GM18519 (cell line): ENCODE measurements around the gene CIITA.

Experiments used
- ATAC-seq: cut with Tn5 transposase; IDR thresholded peaks from one replicate; pipeline ENCODE4 v1.9.1; 2021; ENCODE audit warnings: mild to moderate bottlenecking, moderate library complexity; ENCODE audit not compliant: unreplicated experiment, low FRiP score

Gene CIITA

DNA sequence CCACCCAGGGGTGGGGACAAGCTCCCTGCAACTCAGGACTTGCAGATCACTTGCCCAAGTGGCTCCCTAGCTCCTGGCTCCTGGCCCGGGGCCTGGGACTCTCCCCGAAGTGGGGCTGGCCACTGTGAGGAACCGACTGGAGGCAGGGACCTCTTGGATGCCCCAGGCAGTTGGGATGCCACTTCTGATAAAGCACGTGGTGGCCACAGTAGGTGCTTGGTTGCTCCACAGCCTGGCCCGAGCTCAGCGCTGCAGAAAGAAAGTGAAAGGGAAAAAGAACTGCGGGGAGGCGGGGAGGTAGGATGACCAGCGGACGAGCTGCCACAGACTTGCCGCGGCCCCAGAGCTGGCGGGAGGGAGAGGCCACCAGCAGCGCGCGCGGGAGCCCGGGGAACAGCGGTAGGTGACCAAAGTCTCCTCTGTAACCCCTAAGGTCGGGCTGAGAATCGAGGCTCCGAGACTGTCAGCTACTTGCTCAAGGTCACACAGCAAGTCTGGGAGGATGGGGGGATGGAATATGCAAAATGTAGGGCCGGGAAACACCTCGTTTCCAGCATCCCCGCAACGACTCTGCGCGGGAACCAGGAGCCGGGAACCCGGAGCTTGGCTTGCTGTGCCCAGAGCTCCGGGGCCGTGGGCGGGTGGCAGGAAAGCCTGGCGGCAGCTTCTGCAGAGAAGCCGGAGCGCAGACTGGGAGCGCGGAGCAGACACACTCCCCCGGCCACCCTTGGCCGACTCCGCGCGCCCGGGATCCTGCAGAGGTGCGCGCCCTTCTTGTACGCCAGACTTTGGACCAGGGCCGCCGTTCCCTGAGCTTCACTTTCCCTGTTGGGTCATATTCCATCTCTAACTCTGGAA is 1.9 kb downstream of the CIITA start:
- no peak for ATAC-seq

DNA sequence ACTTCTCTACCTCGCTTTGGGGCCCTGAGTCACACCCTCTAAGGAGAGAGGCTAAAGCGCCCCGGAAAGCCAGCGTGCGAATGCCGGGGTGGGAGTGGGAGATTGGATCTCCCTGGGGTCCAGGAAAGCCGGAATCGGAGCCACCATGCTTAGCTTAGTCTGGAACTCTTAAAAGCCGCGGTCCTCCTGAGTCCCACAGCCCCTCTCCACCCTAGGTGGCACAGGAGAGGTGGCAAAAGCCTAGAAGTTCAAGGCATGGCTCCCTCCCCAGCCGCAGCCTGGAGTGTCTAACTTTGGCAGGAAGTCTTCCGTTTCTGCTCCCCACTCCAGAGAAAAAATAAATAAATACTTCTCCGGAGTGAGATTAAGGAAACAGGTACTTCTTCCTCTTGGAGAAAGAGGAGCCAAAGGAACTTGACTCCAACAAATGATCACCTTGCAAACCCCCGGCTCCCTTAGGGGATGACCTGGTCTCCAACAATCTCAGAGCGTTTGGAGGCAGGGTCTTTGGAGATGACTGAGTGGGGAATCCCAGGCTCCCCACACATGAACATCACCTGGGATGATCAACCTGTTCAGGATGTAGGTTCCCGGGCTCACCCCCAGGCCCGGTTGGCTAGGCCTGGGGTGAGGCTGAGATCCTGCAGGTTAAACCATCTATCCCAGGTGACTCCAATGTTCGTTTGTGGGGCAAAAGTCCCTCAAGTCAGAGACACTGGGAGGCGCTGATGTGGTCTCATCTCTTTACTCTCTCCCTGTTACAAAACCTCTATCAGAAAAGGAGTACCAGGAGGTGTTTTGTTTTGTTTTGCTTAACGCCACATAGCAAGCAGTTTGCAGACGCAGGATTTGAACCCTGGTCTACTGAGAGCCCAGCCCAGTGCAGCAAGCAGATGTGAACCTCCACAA is 2.9 kb downstream of the CIITA start:
- ATAC-seq = no peak

DNA sequence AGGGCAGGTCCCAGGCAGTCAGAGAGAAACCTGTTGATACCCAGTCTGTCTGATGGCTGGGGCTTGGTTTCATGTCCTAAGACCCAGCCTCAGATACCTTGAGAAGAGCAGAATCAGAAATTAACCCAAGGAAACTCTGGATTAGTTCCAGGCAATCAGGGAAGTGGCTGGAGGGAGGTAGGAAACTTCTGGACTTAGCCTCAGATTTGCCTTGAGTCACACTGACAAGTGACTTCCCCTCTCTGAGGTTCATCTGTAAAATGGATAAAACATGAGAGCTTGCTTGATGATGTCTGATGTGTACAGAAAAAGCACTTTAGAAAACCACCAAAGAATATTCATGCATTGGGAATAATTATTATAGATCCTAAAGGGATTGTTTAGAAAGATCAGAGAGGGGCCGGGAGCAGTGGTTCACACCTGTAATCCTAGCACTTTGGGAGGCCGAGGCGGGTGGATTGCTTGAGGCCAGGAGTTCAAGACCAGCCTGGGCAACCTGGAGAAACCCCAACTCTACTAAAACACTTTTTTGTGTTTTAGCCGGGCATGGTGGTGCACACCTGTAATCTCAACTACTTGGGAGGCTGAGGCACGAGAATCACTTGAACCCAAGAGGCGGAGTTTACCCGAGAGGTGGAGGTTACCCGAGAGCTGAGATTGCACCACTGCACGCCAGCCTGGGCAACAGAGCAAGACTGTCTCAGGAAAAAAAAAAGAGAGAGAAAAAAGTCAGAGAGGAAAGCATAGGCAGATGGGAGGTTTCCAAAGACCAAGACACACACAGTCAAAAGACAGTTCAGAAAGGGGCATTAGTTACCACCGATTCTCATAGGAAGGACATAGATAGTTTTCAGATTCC is 3.8 kb downstream of the CIITA start:
- ATAC-seq = no peak

DNA sequence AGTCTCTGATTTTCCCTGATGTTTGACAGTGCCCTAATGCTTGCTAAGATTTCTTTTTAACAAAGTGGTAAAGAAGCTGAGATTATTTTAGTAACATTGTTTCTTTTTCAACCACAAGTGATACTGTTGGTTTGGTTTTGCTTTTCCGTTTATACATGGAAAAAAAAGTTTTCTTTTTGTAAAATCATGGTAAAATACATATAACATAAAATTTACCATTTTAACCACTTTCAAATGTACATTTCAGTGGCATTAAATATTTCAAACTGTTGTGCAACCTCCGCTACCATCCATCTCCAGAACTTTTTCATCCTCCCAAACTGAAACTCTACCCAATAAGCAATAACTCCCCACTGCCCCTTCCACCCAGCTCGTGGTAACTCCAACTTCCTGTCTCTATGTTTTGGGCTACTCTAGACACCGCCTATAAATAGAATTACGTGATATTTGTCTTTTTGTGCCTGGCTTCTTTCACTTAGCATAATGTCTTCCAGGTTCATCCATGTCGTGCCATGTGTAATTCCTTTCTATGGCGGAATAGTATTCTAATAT is 4.6 kb downstream of the CIITA start:
- no peak for ATAC-seq

DNA sequence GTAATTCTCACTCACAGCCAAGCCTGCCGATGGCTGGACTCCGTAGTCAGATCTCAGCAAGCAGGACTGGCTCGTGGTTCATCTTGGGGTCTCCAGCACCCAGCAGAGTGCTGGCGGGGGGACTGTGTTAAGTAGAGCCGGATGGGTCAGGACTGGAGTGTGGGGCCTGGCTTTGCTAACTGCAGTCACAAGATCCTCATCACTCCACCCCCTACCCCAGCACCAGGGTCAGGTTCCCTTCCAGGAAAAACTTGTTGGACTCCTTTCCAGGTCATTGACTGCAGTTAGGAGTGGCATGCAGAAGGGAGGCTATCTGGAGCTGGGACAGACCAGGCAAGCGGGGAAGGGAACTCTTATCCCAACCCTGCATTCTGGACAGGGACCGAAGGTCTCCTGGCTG is 6.0 kb downstream of the CIITA start:
- no peak for ATAC-seq

DNA sequence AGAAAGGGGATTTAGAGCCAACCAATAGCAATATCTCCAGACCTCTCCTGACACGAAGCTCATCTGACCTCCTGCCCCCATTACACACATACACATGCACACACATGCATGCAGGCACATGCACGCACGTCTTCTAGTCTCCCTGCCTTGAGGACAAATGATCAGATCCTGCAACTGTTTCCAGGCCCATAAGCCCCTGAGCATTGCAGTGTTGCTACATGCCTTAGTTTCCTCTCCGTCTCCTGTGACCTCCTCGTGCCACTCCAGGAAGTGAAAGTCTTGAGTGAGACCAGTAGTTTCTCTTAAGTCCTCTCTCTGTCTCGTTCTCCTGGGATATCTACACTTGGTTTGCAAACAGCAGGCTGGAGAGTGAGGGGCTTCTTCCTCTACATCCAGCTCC is 8.2 kb downstream of the CIITA start:
- no peak for ATAC-seq

DNA sequence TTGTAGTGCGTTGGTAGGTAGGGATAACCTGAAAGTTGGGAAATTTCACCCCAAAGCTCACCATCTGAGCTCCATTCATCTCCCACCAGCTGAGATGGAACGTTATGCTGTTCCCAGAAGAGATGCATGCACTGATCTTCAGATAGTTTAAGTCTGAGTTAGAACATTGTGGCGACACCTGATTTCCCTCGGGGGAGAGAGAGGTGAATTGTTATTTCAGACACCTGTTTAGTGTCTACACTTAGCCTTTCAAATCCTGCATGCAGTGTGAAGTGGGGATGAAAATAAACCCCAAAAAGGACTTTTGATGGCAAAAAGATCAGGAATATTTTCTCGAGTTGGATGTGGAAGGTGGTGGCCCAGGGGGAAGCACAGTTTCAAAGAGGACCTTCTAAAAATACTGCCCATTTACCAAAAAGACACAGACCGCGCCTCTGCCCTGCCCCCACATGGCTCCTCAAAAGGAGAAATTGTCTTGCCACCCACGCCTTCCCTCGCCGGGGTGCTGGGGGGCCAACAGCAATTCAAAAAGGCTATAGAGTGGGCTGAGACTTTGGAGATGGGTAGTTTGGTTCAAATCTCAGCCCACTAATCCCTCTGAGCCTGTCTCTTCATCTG is 11.4 kb downstream of the CIITA start:
- ATAC-seq = no peak

DNA sequence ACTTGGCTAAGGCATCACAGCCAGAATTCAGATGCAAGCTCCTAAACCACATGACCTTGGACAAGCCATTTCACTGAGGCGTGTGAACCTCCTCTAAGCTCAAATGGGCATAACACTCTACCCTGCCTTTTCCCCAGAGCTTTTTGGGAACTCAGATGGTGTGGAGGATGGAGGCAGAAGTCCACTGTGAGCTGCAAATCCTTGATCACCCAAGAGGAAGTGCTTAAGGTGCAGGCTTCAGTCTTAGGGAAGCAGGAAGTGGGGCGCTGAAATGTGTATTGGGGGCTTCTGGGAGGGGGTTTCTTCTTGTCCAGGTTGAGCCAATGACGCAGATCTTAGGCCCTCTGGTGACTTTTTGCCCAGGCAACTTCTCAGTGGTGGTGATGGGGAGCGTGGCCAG is 12.9 kb downstream of the CIITA start:
- no peak for ATAC-seq

DNA sequence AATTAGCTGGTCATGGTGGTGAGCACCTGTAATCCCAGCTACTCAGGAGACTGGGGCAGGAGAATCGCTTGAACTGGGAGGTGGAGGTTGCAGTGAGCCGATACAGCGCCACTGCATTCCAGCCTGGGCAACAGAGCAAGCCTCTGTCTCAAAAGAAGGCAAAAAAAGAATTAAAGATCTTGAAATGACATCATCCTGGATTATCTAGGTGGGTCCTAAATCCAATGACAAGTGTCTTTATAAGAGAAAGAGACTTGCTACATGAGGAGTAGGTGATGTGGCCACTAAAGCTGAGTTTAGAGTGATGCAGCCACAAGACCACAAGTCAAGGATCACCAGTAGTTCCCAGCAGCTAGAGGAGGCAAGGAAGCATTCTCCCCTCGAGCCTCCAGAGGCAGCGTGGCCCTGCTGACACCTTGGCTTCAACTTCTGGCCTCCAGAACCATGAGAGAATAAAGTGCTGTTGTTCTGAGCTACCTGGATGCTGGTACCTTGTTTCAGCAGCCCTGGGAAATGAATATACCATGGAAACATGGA is 15.8 kb downstream of the CIITA start:
- ATAC-seq = no peak

DNA sequence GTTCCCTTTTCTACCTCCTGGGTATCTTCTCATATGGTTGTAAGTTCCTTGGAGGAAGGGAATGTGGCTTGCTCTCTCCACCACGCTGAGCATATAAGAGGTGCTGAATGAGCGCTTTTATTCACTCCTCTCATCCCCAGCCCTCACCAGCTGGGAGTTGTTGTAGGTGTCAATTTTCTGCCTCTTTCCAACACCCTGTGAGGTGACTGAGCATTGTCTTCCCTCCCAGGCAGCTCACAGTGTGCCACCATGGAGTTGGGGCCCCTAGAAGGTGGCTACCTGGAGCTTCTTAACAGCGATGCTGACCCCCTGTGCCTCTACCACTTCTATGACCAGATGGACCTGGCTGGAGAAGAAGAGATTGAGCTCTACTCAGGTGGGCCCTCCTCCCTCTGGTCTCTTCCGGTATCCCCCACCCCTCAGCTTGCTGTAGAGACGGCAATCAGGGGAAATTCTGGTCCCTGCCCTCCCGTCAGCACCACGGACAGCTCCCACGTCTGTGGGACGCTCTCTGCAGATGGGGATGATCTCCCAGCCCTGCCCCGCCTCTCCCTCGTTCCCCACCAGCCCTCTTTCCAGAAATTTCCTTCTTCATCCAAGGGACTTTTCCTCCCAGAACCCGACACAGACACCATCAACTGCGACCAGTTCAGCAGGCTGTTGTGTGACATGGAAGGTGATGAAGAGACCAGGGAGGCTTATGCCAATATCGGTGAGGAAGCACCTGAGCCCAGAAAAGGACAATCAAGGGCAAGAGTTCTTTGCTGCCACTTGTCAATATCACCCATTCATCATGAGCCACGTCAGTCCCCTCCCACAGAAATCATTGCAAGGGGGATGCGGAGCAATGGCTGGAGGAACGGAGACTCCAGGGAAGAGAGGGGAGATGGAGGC is 18.3 kb downstream of the CIITA start:
- no peak for ATAC-seq

DNA sequence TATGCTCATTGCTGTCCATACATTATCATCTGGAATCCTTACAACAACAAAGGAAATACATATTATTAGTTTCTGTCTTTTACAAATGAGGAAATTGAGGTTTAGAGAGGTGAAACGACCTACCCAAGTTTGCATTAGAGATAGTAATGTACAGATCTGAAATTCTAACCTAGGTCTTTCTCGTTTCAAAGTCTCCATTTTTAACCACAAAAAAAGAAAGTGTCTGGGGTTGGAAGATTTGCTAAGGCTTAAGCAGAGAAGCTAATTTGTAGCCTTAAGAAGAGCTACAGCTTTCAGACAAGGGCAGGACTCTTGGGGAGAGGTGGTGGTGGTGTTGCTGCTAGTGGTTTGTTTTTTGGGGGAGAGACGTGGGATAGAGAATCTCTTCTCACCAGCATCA is 19.2 kb downstream of the CIITA start:
- no peak for ATAC-seq

DNA sequence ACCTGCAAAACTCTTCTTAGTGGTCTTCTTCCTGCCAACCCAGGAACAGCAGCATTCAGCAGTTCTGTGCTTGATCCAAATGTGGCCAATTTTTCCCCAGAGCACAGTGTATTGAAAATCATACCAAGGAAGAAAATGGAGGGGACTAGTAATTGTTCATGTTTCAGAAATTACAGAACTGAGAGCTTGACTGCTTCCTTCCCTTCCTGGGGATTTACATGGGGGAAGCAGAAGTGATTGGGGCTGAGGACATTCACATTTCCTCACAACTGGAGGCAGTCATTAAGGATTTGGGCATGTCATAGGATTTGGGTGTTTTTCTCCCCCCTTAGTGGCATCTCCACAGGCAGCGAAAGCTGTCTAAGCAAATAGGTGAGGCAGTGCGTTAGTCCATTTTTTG is 19.7 kb downstream of the CIITA start:
- ATAC-seq = no peak

DNA sequence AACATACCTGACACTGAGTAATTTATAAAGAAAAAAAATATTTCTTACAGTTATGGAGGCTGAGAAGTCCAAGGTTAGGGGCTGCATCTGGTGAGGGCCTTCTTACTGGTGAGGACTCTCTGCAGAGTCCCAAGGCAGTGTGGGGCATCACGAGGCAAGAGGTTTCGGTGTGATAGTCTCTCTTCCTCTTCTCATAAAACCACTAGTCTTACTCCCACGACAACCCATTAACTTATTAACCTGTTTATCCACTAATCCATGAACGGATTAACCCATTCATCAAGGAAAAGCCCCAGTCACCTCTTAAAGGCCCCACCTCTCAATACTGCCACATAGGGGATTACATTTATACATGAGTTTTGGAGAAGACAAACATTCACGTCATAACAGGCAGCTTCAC is 20.1 kb downstream of the CIITA start:
- ATAC-seq = no peak

DNA sequence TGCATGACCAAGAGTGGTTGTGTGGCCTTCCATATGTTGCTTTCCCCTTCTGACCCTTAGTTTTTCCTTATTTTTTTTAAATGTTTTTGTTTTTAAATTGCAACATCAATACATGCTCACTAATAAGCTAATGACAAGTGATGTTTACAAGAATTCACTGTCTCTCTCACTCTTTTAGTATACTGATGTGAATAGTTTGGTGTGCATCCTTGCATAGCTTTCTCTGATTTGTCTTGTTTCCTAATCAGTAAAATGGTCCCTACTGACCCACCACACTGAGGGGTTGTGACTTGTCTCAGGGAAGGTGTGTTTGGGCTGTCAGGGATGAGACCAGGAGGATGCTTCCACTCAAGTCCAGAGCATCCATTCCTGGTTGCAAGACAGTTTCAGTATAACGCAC is 26.0 kb downstream of the CIITA start:
- ATAC-seq = no peak

DNA sequence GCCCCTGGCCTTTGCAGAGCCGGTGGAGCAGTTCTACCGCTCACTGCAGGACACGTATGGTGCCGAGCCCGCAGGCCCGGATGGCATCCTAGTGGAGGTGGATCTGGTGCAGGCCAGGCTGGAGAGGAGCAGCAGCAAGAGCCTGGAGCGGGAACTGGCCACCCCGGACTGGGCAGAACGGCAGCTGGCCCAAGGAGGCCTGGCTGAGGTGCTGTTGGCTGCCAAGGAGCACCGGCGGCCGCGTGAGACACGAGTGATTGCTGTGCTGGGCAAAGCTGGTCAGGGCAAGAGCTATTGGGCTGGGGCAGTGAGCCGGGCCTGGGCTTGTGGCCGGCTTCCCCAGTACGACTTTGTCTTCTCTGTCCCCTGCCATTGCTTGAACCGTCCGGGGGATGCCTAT is 29.5 kb downstream of the CIITA start:
- no peak for ATAC-seq

DNA sequence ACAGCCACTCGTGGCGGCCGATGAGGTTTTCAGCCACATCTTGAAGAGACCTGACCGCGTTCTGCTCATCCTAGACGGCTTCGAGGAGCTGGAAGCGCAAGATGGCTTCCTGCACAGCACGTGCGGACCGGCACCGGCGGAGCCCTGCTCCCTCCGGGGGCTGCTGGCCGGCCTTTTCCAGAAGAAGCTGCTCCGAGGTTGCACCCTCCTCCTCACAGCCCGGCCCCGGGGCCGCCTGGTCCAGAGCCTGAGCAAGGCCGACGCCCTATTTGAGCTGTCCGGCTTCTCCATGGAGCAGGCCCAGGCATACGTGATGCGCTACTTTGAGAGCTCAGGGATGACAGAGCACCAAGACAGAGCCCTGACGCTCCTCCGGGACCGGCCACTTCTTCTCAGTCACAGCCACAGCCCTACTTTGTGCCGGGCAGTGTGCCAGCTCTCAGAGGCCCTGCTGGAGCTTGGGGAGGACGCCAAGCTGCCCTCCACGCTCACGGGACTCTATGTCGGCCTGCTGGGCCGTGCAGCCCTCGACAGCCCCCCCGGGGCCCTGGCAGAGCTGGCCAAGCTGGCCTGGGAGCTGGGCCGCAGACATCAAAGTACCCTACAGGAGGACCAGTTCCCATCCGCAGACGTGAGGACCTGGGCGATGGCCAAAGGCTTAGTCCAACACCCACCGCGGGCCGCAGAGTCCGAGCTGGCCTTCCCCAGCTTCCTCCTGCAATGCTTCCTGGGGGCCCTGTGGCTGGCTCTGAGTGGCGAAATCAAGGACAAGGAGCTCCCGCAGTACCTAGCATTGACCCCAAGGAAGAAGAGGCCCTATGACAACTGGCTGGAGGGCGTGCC is 30.1 kb downstream of the CIITA start:
- no peak for ATAC-seq

DNA sequence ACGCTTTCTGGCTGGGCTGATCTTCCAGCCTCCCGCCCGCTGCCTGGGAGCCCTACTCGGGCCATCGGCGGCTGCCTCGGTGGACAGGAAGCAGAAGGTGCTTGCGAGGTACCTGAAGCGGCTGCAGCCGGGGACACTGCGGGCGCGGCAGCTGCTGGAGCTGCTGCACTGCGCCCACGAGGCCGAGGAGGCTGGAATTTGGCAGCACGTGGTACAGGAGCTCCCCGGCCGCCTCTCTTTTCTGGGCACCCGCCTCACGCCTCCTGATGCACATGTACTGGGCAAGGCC is 30.7 kb downstream of the CIITA start:
- no peak for ATAC-seq

DNA sequence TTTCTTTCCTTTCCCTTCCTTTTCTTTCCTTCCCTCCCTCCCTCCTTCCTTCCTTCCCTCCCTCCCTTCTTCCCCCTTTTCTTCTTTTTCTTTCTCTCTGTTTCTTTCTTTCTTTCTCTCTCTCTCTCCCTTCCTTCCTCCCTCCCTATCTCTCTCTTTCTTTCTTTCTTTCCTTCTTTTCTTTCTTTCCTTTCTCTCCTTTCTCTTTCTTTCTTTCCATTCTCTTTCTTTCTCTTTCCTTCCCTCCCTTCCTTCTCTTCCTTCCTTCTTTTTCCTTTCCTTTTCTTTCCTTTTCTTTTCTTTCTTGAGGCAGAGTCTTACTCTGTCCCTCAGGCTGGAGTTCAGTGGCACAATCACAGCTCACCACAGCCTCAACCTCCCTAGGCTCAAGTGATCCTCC is 34.3 kb downstream of the CIITA start:
- no peak for ATAC-seq
